AG10803 (cell line): Measurements from ENCODE around the gene ACAN.

Experiments used
- DNase-seq: peaks from one replicate; pipeline ENCODE4 v3.0.0; 2010; ENCODE audit warnings: low read depth
- H3K4me3 ChIP-seq: 2 replicates; pipeline ENCODE4 v1.5.1; 2011; ENCODE audit warnings: mild to moderate bottlenecking, low read length, control low read depth
- CTCF ChIP-seq: conservative IDR thresholded peaks from 2 replicates; pipeline ENCODE4 v1.5.1; 2011; ENCODE audit warnings: mild to moderate bottlenecking, low read length, control low read depth, inconsistent platforms

The ACAN gene

GRCh38 chr15:88790486-88790885, 12.8 kb upstream of the ACAN start:
- DNase-seq: no peak
- no peak for TF ChIP-seq CTCF
- H3K4me3 ChIP-seq: no peak overlapping the region

- no peak for TF ChIP-seq CTCF
- DNase-seq: no peak
- no peak overlapping the region for H3K4me3 ChIP-seq
Measured at GRCh38 chr15:88791637-88792036, 11.6 kb upstream of the ACAN start.

DNA sequence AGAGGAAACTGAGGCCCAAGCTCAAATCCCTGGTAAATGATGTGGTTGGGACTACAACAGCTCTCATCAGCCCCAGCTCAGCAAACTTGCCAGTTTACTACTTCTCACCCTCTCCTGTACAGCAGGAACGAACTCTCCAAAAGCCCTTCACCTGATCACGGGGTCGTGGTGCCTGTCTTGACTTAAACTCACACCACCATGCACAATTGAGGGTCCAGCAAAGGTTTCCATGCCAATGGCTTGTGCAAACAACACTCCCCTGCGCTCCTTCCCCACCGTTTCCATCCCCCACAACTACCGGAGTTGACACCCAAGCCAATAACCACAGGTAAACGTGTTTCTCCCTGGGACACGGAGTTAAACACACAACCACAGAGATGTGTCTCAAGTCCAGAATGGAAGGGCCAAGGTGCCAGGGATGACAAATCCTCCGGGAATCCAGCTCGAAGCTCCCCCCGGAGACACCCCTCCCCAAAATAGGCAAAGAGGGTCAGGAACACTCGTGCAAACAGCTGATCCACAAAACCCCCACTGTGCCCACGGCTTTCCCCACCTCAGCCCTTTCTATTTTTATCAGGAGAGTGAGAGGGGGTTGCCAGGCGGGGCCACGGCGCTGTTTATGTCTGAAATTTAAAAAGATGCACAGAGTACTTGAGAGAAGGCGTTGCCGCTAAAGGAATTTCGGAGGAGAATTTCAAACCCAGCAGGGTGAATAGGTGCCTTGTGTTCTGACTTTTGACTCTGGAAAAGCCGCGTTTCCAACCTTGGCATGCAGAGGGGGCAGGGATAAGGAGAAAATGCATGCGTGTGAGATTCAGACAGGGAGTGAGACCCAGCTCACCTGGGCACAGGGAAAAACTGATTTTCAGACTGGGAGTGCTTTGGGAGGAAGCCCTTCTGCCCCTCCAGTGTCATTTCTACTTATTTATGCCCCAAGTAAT, 10.6 kb upstream of the ACAN start:
- H3K4me3 ChIP-seq: no peak overlapping the region
- no peak for TF ChIP-seq CTCF
- DNase-seq: no peak

DNA sequence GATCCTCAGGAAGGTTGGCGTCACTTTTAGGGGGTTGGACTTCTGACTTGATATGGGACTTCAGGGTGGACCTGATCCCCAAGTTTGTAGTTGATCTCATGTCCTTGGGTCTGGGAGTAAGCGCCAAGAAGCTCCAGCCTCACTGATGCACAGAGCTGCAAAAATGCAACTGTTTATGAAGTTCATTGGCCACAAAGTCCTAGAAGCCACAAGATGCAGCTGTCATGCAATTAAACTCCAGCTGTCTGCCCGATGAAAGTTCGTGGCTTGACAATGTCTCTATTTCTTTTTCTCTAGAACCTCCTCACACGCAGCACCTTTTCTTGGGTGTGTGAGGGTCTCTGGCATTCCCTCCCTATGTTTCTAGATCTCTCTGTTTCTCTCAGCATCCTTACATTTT, 9.2 kb upstream of the ACAN start:
- no peak for TF ChIP-seq CTCF
- no peak overlapping the region for H3K4me3 ChIP-seq
- DNase-seq: no peak

DNA sequence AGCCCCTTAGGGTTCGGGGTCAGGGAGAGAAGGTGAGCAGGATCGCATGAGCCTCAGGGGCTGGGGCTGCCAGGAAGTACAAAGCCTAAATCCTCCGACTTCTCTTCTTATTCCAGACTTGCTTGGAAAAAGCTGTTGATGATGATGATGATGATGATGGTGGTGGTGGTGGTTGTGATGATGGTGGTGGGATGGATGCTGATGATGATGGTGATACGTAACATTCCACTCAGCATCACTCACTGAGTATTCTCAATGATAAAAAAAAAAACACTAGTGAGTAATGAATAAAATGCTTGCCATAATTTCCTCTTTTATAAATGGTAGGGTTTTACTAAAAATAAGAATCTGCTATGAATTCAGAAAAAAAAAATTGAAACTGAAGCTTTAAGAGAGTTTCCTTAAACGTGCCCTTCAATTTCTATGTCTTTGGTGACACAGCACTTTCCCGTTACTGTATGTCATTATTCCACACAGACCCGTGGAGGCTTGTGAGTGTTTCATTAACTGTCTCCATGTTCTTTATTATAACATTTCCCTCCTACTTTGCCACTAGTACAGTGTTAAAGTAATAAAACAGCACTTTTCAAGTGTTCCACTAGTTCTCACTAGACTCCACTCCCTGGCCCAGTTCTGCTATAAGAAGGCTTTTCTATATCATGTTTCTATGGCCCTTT, 5.4 kb upstream of the ACAN start:
- H3K4me3 ChIP-seq: no peak overlapping the region
- no peak for TF ChIP-seq CTCF
- DNase-seq: no peak

- H3K4me3 ChIP-seq: no peak overlapping the region
- no peak for TF ChIP-seq CTCF
- no peak for DNase-seq
Measured at GRCh38 chr15:88799341-88799740, 3.9 kb upstream of the ACAN start.

DNA sequence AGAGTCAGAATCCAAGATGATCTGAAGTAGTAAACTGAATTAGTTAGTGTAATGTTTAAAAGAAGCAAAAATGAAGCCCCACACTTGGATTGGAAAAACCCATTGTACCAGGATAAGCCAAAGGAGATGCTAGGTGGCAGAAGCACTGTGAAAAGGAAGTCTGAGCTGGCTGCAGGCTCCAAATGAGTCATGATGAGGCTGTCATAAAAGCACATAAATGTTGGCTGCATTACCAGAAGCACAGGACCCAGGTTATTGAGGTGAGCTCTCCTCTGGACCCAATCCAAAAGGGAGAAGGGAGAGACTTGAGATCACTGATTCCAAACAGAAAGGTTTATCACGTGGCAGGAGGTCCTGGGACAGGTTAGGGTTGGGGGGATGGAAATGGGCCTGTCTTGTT, 3.2 kb upstream of the ACAN start:
- no peak overlapping the region for H3K4me3 ChIP-seq
- TF ChIP-seq CTCF: no peak
- DNase-seq: peak; percentile 15
